Stimulated activated naive CD4-positive, alpha-beta T cell treated with Interleukin-2 at 50 U/mL for 16 hours (primary cell): Measurements from ENCODE around the gene KIAA0930.

Source experiments
- DNase-seq: peaks from one replicate; lab custom pipeline; 2025; lab: John Stamatoyannopoulos, UW

Gene KIAA0930

DNA sequence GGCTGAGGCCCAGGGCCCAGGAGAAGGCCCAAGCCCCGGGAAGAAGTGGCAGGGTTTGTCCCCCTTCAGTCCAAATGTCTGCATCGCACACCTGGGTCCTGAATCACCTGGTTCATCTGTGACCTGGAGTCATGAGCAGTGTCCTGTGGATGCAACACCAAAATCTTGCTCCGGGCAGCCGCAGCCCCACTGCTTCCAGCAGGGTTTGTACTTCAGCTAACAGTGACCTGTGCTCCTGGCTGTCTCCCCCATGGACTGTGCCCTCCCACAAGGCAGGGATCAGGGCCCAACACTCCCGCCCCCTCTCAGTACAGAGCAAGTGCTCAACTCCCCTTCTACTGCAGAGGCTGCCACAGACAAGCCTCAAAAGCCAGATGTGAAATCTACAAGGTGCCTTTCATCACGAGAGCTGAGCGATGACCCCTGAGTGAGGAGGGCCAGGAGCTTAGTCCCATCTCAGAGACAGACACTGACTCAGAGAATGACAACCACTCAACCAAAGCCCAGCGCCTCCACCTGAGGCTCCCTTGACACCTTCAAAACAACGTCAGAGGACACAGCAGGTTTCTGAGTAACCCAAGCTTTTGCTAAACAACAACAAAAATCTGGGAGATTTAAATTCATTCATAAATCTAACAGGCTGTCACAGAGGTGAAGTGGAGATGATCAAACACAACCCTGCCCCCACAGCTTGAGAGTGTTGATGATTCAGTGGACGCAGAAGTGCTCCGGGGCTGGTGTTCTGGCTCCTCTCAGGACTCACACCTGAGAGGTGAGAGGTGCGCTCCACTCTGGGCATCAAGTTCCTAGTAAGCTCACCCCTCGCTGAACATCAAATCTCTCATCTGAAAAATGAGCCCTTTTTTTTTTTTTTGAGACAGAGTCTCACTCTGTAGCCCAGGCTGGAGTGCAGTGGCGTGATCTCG is 3.4 kb downstream of the KIAA0930 start:
- DNase-seq, result no peak

DNA sequence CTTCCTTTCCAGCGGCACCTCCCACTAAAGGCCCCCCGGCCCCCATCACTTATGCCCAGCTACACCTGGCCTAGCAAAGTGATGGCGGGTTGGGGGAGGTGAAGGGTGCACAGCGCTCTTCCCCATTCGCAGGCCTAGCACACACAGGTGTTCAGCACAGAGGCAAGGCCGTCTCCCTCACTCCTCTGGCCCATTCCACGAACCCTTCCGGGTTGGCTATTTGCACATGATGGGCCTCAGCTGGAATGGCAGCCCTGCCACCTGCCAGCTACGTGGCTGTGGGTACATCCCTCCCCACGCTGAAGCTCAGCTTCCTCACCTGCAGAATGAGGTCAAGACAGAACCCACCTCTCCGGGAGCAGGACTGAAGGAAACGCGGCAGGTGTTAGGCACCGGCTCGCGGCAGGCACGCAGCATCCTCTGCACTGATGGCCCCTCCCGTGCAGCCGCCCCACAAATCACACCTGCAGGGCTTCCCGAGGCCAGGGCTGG is 4.8 kb downstream of the KIAA0930 start:
- no peak for DNase-seq

DNA sequence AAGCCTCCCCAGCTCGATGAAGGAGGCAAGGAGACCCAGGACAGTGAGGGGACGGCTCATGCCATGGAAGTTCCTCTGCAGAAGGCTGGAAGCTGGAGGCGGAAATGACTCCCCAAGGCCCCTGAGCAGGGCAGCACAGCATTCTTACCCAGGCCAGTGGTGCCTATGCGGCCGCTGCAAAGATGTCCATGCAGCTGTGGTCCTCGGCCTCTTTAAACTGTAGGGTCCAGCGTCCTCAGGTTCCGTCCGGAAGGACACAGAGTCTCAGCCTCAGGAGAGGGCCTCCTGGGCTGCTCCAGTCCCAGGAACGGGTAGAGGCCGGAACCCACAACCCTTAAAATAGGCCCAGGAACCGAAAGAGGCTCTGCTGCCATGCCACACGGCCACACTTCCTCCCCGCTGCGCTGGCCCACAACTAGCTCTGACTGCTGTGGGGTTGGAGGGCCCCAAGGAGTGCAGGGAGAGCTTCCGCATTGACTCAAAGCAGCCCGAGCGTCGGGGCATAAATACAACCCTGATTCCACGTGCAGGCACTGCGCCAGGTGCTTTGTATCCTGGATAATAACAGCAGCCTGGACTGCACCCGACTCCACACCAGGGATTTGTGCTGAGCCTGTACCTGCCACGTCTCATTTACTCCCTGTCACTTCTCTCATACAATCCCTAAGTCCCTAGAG is 5.5 kb downstream of the KIAA0930 start:
- no peak for DNase-seq

DNA sequence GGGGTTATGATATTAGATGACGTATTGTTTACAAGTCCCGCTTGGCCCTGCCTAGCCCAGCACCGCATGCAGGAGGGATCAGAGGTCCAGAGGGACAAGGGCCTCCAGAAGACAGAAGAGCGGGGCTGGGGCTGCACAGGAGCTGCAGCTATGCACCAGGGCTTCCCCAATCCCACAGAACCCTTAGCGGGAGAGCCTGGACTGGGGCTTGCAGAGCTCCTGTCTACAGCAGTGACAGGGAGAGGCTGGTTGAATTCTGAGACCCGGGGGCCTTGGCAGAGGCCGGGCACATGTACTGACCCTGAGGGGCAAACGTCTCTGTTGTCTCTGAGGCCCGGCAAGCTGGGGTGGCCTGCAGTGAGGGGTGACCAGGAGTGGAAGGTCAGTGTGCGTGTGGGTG is 6.9 kb downstream of the KIAA0930 start:
- DNase-seq, result no peak

DNA sequence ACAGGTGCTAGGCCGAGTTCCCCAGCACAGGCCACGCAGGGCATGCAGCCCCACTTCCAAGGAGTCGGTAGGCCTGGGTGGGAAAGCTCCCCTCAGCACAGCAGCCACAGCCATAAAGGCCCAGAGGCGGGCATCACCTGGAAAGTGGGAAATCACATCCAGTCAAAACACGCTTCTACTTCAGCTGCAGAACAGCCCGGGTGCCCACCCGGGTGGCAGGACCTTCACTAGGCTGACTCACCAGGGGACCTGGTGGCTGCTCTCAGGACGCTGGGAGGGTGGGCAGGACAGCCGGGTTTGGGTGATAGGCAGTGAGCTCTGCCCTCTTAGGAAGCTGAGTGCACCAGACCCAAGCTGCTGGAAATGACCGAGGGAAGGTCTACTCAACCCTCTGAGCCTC is 7.3 kb downstream of the KIAA0930 start:
- DNase-seq, result no peak

DNA sequence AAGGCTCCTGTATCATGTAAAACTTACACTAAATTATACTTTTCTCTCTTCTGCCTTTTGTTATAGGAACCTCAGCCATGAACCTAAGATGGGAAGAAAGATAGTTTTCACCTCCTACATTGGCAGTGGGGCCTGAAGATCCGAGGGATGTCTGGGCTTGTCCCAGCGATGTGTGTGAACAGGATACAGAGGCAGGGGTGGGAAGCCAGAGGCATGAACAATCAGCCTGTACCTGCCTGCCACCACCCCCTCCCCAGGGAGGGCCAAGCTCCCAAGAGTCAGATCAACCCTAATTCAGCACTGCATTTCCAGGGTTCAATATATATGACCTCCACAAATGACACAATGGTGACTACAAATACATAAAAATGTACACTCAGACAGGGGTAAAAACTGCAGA is 9.4 kb downstream of the KIAA0930 start:
- no peak for DNase-seq

DNA sequence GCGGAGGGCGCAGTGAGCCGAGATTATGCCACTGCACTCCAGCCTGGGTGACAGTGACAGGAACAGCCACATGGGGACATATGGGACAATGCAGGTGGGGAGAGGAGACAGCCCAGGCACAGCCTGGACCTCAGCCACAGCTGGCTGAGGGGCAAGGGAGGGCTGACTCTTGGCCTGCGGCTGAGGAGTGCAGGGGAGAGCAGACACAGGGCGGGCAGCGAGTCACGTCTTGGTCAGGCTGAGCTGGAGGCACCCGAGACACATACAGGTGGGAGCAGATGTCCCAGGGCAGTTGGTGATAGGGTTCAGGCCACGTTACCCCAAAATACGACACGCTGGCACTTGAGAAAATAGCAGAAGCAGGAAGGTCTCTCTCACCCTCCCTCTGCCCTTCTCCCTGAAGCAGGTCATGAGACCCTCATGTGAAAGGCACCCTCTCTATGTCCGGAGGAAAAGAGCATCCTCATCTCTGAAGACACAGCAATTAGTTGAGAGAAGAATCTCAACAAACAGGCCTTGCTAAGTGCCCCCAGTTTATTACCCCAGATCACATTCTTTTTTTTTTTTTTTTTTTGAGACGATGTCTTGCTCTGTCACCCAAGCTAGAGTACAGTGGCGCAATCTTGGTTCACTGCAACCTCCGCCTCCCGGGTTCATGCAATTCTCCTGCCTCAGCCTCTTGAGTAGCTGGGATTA is 10.5 kb downstream of the KIAA0930 start:
- no peak for DNase-seq

DNA sequence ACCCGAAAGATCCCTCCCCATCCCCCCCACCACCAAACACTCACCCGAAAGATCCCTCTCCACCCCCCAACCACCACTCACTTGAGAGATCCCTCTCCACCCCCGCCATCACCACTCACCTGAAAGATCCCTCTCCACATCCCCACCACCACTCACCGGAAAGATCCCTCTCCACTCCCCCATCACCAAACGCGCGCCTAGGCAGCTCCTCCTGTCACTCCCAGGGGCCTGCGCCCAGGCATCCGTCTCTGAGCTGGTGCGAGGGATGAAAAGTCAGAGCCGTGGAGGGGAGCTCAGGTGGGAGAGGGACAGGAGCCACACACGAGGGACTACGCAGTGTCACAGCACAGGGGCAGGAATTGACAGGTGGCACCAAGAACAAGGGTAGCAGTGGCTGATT is 11.5 kb downstream of the KIAA0930 start:
- no peak for DNase-seq

DNA sequence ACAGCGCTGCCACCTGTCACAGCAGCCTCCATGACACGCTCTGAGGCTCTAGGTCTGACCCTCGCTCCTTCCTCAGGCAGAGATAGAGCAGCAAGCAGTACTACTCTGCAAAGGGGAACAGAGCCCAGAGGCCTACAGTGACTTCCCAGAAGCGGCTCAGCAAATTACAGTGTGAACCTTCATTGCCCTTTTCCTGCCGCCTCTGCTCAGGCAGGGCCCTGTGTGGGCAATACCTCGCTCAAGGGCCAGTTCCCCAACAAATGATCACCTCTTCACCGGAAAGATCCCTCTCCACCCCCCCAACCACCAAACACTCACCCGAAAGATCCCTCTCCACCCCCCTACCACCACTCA is 12.3 kb downstream of the KIAA0930 start:
- DNase-seq, result no peak

DNA sequence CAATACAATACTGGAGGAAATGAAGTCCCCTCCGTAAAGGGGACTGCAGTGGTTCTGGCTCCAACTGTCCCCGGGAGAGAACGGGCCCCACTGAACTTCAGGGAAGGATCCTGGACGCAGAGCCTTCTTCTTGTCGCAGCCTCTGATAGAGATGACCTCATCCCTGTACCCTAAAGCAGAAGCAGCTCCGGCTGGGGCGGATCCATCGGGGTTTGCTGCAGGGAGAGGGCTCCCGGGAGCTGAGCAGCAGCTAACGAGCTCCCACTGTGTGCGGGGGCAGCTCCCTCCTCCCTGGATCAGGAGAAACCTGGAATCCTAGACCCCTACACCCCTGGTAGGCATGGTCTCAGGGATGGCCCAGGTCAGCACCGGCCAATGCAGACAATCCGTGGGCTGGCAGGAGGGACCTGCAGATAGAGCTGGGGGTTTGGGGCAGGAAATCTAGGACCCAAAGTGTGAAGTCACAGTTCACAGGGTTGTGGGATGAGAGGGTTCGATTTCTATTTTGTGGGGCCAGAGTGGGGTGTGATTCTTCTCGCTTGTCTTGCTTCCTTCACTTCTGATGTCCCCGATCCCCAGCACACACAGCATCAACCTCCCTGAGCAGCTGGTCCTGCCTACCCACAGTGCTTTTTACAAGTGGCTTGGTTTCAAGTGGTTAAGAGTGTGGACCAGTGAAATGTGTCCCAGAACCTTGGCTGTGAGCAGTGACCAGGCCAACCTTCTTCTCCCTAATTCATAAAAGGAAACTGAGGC is 12.9 kb downstream of the KIAA0930 start:
- no peak for DNase-seq

DNA sequence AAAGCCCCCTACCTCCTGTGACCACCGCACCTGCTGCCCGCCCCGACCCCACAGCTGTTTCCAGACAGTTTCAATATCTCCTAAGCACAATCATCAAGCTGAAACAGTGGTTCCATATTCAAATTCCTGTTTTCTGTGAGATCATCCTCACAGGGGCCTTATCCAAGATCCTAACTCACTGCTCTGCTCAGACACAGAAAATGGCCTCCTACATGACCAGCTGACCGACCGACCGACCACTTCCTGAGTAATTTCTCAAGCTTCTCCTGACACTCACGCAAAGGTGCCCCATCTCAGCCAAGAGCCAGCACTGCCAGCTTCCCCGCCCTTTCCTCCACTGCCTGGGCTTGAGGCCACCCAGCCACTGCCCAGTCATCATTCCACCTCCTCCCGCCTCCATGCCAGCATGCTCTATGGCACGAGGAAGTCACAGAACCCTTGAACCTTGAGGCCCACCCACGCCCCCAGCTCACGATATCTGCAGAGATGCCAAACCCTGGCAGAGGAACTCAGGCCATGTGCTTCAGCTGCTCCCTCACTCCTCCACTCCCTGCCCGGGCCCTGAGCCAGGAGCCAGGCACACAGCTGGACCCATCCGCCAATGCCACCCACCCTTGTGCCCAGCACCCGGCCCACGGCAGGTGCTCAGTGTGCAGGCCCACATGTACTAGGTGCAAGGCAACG is 14.0 kb downstream of the KIAA0930 start:
- no peak for DNase-seq

DNA sequence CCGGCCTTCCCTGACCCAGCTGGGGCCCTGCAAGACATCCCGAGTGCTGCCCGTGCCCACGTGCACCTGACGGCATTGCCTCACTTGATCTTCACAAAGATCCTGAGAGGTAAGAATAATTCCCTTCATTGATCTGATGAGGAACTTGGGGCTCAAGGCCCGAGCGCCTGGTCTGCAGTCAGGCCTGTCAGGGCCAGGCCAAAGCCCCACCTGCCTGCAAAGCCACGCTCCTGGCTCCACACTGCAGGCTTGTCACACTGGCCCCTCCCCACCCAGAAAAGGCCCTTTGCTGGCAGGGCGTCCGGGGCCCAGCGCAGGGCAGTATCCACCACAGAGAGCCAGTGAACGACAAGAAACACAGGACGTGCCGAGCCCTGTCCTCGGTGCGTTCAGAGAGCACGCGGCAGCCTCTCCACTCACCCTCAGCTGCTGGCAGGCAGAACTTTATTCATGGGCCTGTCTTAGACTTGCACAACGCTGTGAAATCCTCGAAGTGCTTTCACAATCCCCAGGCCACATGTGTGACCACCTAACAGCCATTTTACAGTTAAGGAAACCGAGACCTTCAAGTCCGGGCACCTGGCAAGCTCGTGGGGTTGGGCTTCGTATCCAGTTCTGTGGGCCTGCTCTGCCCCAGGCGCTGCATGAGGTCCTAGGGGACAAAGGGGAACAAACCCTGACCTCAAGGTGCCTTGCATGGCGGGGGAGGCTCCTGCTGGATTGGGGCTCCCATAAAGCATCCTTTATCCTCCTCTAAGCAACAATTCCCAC is 14.8 kb downstream of the KIAA0930 start:
- DNase-seq, result no peak

DNA sequence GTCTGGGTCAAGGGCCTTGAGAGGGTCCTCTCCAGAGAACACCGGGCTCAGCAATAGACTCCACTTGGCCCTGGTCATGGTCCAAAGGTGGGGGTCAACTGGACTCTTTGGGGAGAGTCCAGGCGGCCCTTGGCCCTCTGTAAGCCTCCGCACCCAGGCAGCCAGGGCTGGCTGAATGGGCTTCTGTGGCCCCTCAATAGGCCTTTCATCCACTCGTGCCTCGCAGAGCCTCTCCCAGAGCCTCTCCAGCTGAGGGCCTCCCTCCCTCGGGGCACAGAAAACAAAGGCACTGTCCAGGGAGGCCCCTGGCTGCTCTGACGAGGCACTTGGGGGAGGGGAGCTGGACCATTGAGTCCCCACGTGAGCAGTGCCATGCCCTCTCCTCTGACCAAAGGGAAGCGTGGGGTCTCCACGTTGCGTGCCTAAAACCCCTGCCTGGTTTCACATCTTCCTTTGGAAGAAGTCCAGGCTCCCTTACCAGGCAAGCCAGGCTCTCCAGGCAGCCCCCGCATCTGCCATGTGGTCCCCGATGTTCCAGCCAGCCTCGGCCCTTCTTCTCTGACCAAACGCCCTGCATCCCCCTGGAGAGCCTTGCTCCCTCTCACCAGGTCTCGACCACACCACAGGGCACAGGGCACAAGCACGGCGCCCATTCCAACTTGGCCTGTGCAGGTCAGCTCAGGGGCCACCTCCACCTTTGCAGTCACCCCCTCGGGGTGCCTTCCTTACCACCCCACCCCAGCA is 15.5 kb downstream of the KIAA0930 start:
- DNase-seq, result no peak

DNA sequence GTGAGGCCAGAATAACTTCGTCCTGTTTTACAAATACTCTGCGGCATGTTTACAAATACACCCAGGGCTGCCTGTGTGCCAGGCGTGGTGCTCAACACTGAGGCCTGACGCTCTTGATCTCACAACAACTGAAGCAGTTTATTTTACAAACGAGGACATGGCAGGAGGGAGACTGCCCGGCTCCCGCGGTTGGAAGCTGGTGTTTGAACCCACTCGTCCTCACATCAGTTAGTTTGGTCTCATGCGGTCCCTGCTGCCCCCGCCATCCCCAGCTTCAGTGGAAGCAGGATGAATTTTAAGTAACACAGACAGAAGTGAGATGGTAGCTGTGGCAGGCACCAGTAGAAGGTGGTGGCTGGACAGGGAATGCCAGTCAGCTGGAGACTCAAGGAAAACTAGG is 16.4 kb downstream of the KIAA0930 start:
- no peak for DNase-seq

DNA sequence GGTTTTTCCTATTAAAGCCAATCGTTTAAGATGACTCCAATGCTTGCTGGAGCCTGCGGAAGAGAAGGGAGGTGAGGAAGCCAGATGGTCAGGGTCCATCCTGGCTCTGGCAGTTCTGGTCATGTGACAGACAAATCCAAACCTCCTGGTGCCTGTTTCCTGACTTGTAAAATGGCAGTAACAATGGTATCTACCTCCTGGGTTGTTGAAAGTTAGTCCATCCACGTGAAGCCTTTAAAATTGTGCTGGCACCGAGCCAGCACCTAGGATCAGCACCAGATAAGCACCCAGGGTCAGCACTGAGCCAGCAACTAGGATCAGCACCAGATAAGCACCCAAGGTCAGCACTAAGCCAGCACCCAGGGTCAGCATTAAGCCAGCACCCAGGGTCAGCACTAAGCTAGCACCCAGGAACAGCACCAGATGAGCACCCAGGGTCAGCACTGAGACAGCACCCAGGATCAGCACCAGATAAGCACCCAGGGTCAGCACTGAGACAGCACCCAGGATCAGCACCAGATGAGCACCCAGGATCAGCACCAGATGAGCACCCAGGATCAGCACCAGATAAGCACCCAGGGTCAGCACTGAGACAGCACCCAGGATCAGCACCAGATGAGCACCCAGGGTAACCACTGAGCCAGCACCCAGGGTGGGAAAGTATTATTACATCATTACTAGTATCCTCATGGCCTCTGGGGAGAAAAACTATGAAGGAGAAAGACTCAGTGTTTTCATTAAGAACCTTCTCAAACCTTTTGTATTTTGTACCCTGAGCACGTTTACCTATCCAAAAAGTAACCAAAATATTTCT is 17.2 kb downstream of the KIAA0930 start:
- DNase-seq, result no peak

DNA sequence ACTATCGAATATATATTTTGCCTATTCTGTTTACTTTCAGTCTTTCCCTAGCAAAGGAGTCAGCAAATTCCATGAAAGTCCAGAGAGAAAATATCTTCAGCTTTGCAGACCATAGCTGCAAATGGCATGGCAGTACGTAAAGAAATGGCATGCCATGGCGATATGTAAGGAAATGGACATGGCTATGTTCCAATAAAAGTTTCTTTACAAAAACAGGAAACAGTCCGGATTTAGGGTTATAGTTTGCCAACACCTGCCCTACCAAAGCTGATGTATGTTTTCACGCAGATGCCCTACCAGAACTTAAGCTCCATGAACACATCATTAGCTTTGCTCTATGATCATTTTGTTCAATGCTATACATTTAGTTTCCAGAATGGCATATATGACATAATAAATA is 19.5 kb downstream of the KIAA0930 start:
- no peak for DNase-seq

DNA sequence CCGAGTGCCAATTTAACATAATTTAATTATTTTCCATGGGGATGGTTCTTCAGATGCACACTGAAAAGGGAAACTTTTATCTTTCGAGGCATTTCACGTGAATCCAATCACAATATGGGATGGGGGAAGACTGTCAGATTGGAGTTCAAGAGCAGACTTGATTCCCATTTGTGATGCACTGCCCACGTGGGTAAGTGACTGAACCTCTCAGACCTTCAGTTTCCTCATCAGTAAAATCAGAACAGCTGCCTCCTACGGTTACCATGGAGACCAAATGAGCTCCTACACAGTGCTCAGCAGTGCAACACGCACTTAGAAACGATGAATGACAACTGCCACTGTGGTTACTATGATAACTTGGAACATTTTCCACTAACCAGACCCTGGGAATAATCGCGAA is 21.7 kb downstream of the KIAA0930 start:
- DNase-seq, result peak; percentile 46

DNA sequence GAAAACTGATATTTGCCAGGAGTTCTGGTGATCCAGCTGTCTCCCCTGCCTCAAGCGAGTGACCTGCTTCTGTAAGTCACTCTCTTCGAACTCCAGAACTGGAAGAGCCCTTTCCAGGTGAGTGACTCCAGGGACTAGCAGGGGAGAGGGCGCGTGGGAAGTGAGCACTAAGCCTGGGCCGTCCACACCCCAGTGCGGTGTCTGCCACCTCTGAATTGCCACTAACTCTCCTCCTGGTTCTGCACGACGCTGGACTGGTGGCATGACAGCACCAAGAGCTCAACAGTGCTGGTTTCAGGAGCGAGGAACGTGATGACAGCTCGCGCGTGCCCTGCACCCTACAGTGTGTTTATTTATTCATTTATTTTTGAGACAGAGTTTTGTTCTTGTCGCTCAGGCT is 22.9 kb downstream of the KIAA0930 start:
- no peak for DNase-seq

DNA sequence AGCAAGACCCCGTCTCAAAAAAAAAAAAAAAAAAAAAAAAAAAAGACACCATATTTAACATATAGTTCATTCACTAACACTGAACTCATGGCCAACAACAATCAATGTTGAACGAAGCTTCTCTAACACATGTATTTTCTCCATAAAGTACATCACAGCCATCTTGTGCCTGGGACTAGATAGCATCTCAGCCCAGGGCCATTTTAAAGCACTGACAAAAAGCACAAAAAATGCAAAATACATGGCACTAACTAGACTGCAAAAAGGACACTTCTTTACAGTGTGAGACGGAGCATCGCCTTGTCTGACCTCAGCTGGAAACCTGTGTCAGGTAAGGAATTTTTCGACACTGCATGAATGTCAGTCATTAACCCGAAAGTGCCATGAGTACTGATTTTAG is 23.3 kb downstream of the KIAA0930 start:
- DNase-seq, result no peak
